ENCODE data around the gene NRF1. TPM values are rescaled to one million over a fixed set of nuclear protein-coding genes. Genes with fewer than 3 reads are reported as not detected.

NRF1 gene
- total and polyA plus RNA-seq, 2 of the 8 experiments (the other 6 are each of a cell fraction or from before 2014, with no cell fraction given): 18.2 to 21.4 TPM

DNA sequence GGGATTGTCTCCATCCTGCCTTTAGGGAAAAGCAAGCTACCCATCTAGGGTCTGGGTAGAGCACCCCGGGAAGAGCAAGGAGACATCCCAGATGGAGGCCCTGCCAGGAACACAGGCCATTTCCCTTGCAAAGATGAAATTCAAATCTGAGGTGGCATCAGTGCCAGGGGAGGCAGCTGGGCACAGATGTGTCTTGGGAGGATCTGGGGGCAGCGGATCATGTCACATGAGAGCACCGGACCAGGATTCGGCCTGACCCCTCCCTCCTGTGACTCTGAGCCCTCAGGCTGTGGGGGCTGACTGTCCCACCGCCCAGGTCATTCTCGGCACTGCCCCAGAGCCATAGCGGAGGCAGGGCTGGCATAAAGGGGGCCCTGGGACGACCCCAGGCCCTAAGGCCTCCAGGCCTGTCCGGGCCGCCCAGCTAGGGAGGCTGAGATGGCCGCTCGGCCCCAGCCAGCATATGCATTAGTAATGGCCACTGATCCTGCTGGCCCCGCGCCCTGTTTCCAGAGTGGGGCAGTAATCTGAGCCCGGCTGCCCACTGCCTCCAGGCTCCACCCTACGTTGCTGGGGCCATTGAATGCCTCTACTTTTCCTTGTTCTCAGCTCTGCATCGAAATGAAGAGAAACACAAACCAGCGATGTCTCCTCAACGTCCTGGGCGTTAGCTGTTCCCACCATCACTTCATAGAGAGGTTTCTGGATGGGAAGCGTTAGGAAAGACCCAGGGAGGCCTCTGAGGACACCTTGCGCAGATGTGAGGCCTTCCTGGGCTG is 192.8 kb downstream of the NRF1 start:
- DNase-seq (ENCODE audit: low read depth in 1 of 2, low spot score in 2 of 2) (no peak), FAIRE-seq (no peak)
- Histone ChIP-seq H2BK12ac (ENCODE audit: low read depth, low read length) (no peak overlapping the region), H3K23ac (ENCODE audit: insufficient read length) (no peak overlapping the region), H3K79me2 (ENCODE audit: control insufficient read depth in 1 of 2, insufficient read depth in 2 of 2, low read length in 2 of 2) (no peaks in the 10 kb centered on the region), H4K91ac (replicated peaks; ENCODE audit: insufficient read length, low read length) (no peak overlapping the region), H3K4me2 (ENCODE audit: insufficient read depth in 1 of 2, low read depth in 2 of 2, low read length in 2 of 2) (no peak overlapping the region), H3K27ac (ENCODE audit: low read depth, low read length) (no peak overlapping the region), H3K18ac (ENCODE audit: extremely low read depth, low read length) (no peak overlapping the region), H2BK120ac (replicated peaks; ENCODE audit: low read depth, low read length) (no peak overlapping the region), H2BK20ac (ENCODE audit: low read length) (no peak overlapping the region), H3K4me1 (replicated peaks in 1 of 4; ENCODE audit: control insufficient read depth in 3 of 4, insufficient read depth in 4 of 4, low read length in 3 of 4) (peaks cover 0 to 9% (median 4%) of the 10 kb centered on the region in 4 experiments; a peak in 4 of 7 replicates), H2BK15ac (ENCODE audit: low read length) (no peak overlapping the region), H3K9me3 (ENCODE audit: insufficient read depth in 2 of 2, low read depth in 1 of 2, low read length in 1 of 2) (no peaks in the 10 kb centered on the region), H2BK5ac (ENCODE audit: low read depth, low read length) (no peak overlapping the region), H4K5ac (ENCODE audit: insufficient read length, low read depth, low read length) (no peak overlapping the region), H3K23me2 (ENCODE audit: low read depth, low read length) (no peaks in the 10 kb centered on the region), H3K4ac (replicated peaks; ENCODE audit: insufficient read length, low read depth, low read length) (no peak overlapping the region), H3K14ac (ENCODE audit: insufficient read length) (no peak overlapping the region), H4K8ac (ENCODE audit: extremely low read depth, insufficient read depth, low read length) (peak overlapping the region; percentile 15; the same call in 1 of the 2 replicates), H3K4me3 (ENCODE audit: extremely low read depth in 1 of 4, insufficient read depth in 2 of 4, low read depth in 3 of 4, low read length in 4 of 4) (no peak overlapping the region), H3K36me3 (ENCODE audit: control insufficient read depth in 2 of 4, insufficient read depth in 4 of 4, low read length in 3 of 4) (no peaks in the 10 kb centered on the region), H3K79me1 (ENCODE audit: low read depth, low read length) (no peaks in the 10 kb centered on the region), H2AFZ (ENCODE audit: low read length) (no peak overlapping the region), H3K27me3 (replicated peaks in 1 of 4; ENCODE audit: control insufficient read depth in 3 of 4, extremely low read depth in 1 of 4, insufficient read depth in 3 of 4, low read length in 3 of 4) (no peaks in the 10 kb centered on the region), H2AK5ac (ENCODE audit: low read depth, low read length) (no peak overlapping the region), H3K56ac (replicated peaks; ENCODE audit: insufficient read length, low read depth, low read length) (no peak overlapping the region), H3K9ac (replicated peaks in 1 of 4; ENCODE audit: extremely low read depth in 1 of 4, low read depth in 3 of 4, low read length in 3 of 4) (no peak overlapping the region), H4K20me1 (replicated peaks in 1 of 2; ENCODE audit: control insufficient read depth in 1 of 2, insufficient read depth in 2 of 2, low read length in 2 of 2) (no peaks in the 10 kb centered on the region)
- POLR2A ChIA-PET (ENCODE audit: partially characterized antibody): no interaction called here
- 87% methylated on average over 22 of the region's 22 CpGs; no CpG with 5 or more reads in 1 of the 2 experiments for WGBS, 2 experiments (ENCODE audit: extremely low coverage in 1 of 2, insufficient coverage in 1 of 2, insufficient read length in 1 of 2, insufficient replicate concordance in 2 of 2, low coverage in 1 of 2, low lambda C conversion rate in 2 of 2, missing lambda C conversion rate in 1 of 2)
- CTCF ChIA-PET (ENCODE audit: partially characterized antibody): interaction anchor here (0.7 to 3.3 kb wide), 6 partner anchors 12 to 163 kb away, joined by 3 to 10 read pairs (median 4); no protein-coding TSS in a partner anchor
- TF ChIP-seq, protein P1, sequence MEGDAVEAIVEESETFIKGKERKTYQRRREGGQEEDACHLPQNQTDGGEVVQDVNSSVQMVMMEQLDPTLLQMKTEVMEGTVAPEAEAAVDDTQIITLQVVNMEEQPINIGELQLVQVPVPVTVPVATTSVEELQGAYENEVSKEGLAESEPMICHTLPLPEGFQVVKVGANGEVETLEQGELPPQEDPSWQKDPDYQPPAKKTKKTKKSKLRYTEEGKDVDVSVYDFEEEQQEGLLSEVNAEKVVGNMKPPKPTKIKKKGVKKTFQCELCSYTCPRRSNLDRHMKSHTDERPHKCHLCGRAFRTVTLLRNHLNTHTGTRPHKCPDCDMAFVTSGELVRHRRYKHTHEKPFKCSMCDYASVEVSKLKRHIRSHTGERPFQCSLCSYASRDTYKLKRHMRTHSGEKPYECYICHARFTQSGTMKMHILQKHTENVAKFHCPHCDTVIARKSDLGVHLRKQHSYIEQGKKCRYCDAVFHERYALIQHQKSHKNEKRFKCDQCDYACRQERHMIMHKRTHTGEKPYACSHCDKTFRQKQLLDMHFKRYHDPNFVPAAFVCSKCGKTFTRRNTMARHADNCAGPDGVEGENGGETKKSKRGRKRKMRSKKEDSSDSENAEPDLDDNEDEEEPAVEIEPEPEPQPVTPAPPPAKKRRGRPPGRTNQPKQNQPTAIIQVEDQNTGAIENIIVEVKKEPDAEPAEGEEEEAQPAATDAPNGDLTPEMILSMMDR (IDR thresholded peaks at IDR 0.05; ENCODE audit: control extremely low read depth in 1 of 3, insufficient read depth in 1 of 3, low read depth in 1 of 3, low read length in 3 of 3): no peak
- no peak for TF ChIP-seq SIX5 (IDR thresholded peaks at IDR 0.05; ENCODE audit: low read depth, low read length)
- no peak for TF ChIP-seq CBX8 (IDR thresholded peaks at IDR 0.05; ENCODE audit: borderline replicate concordance, low read depth, low read length)
- TF ChIP-seq ASH2L (IDR thresholded peaks at IDR 0.05; ENCODE audit: low read length): no peak
